Globus pallidus (tissue), 1 donor: Measurements from ENCODE around the gene LY6G5B.

ENCODE experiments used
- DNase-seq: peaks from one replicate; pipeline ENCODE4 v3.0.0-alpha.2; 2015; ENCODE audit warnings: low spot score

LY6G5B gene

DNA sequence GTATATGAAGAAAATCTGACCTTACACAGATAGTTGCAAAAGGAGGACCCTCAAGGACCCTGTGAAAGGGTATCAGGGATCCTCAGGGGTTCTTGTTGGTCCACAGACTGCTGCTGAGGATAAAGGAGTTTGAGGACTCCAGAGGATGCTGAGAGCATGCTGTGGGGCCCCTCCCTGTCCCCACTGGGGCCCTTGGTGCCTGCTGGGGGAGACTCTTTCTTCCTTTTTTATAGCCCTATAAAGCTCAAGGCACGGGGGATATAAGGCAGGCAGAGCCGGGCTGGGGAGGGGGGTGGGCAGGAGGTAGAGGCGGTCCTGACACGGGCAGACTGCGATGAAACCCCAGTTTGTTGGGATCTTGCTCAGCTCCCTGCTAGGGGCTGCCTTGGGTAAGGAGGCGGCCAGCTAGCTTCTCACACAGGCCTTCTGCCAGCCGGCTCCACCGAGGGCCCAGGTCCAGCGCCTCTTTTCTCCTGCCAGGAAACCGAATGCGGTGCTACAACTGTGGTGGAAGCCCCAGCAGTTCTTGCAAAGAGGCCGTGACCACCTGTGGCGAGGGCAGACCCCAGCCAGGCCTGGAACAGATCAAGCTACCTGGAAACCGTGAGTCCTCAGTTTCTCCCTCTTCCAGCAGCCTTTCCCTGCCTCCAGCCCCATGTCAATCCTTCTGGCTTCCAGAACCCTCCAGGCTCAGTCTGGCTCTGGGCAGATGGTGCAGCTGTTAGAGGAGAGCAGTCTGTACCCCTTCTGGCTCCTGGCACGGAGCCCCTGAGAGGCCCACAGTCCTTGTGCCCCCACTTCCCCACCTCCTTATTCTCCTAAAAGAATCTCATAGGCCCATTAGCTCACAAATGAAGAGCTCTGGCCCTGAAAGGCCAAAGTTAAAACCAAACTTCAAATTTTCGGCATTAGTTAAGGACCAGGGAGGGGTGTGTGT is 45.5 kb downstream of the LY6G5B start, which contains the start of gene LY6G6D:
TSS of gene LY6G6D (plus strand) at position 327 of the 937 bp plus-strand sequence. CDS start at position 335, 8 bp downstream.
- no peak for DNase-seq

DNA sequence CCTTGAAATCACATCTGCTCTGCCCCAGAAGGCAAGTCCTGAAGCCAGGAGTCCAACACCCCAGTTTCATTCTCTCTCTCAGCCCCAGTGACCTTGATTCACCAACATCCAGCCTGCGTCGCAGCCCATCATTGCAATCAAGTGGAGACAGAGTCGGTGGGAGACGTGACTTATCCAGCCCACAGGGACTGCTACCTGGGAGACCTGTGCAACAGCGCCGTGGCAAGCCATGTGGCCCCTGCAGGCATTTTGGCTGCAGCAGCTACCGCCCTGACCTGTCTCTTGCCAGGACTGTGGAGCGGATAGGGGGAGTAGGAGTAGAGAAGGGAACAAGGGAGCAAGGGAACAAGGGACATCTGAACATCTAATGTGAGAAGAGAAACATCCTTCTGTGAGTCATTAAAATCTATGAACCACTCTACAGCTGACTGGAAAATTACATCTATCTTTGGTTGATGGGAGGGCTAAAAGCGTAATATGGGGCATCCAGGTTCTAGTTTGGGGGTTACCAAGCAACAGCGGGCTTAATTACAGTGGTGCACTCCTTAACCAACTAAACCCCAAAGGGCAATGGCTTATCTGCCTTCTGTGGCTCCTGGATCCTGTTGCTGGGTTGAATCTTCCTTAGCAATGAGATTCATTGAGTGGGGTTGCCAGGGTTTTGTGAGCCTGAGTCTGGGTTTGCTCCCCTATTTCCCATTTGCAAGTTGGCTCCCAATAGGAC is 47.9 kb downstream of the LY6G5B start:
- DNase-seq: no peak

DNA sequence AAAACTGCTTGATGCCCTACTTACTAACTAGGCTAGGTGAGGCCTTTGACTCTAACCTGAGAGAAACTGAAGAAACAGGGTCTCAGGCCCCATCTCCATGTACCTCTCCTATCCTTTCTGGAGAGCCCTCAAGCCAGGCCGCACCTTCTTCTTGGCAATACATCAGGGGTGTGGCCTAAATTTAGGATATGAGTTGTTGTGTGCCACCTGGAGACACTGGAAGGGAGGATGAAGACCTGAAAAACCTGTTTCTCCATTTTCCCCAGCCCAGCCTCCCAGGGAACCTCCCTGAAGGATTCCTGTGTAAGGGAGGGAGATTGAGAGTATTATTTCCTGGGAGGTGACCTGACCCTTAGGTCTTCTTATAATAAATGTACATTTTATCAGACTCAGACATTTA is 48.5 kb downstream of the LY6G5B start:
- DNase-seq: no peak

DNA sequence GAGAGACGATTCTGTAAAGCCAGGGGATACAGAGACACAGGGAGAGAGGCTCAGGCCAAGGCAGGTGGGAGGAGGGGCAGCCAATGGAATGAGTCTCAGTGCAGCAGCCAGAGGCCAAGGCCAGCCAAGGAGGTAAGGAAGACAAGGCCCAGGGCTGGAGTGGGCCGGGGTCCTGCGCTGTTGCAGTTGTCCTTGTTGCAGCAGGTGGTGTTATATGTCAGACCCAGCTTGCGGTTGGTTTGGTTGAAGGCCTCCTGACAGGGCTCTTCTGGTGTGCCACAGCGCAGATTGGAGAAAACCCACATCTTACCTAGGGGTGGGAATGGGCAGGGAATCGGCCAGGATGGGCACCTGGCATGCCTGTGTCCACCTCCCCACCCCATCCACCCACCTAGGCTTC is 49.2 kb downstream of the LY6G5B start:
- no peak for DNase-seq

DNA sequence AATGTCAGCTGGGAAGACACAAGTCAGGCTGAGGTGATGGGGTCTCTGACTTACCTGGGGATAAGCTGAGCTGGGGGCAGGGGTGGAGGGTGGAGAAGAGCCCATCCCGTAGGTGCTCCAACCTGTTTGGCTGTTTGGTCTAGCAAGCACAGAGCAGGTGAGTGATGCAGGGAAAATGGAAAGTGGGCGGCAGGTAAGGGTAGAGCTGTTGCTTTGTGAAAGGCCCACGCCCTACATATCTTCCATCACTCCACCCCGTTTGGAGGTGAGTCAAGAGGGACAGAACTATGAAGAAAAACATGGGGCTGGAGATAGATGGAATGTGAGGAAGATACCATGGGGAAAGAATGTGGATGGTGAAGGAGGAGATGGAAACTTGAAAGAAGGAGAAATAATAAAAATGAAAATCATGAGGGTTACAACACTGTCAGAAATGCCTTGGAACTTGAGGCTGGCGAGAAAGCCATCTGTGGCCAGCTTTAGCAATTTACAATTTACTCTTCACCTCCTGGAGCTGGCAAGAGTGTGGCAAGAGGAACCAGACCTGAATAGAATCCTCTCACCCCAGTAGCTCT is 50.5 kb downstream of the LY6G5B start:
- DNase-seq: no peak

DNA sequence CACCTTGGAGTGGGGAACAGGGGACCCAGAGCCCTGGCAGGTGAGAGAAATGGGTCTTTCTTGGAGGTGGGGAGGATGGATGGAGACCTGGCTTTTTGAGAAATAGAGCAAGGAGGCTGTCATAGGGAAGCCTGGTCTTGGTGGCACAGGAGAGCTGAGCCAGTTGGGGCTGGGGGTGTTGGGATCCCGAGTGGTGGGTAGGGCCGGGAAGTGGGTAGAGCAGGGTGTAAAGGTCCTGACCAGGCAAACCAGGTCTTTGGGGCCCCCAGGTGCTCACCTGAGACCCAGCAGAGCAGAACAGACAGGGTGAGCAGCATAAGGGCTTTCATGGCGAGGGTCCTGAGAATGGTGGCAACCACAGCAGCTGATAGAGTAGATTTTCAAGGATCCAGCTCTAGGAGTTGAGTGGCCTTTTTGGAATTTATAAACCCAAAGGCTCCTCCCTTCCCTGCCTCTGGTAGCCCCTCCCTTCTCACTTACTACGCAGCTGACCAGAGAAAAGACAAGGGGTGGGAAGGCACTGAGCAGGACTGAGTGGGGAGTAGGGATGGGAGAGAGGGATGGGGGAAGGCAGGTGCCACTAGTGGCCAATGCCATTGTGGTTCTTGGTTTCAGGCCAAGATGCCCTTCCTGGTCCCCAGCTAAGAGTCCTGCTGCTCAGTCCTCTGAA is 51.7 kb downstream of the LY6G5B start, which contains the start of gene LY6G6C:
TSS of gene LY6G6C (minus strand) at position 396 of the 670 bp plus-strand sequence. CDS start at position 329, 67 bp downstream.
- no peak for DNase-seq

DNA sequence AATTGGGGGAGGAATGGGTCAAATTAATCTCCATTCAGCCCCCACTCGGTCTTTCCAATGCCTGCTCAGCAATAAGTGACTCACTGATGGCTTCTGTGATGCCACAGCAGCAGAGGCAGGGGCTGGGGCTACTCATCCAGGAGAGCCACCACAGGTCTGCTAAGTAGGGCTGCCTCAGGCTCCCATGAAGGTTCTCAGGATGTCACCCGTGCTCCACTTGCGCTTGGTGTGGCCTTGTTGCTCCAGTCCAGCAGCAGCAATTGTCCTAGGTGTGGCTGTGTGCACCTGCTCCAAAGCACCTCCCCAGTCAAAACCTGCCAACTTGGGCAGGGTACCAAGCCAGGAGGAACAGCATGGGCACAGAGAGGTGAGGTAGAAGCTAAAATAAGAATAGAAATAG is 52.4 kb downstream of the LY6G5B start:
- no peak for DNase-seq
